Measurements from ENCODE around the gene PSENEN.
A peak's percentile ranks its signal among the peaks of the same experiment; 100 is the strongest.
"Not testable (repeated sequence)": the region's sequence is repeated elsewhere in the genome, so short reads cannot be mapped to it uniquely, and the experiment has no call there.

PSENEN gene

DNA sequence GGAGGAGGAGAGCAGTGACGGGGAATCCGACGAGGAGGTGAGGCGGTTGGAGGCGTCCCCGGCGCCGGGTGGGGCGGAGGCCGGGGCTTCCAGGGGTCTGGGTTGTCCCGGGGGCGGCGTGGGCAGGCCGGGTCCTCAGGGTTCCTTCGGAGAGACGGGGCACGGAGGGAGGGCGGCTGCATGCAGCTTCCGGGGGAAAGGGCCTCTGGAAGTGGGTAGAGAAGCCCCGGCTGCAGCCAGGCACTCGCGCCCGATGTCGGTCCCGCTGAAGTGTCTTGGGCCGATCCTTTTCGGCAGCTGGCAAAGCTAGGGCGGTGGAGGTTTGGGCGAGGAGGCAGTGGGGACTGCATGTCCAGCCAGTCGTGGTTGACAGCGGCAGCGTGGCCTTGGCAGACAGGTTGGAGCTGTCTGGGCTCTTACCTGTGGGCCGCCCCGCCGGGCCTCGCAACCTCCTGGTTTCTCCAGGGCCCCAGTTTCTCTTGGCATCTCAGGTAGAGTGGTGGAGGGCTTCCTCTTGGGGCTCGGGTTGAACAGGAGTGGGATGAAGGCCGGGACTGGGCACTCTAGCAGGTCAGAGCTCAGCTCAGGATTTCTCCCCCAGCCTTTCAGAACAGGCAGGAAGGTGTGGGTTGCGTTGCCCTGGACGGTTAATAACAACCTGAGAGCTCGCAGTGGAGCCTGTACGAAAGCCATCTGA is 27.0 kb upstream of the PSENEN start:
- DNase-seq (peak; percentile 76), ATAC-seq (peak; percentile 5)

DNA sequence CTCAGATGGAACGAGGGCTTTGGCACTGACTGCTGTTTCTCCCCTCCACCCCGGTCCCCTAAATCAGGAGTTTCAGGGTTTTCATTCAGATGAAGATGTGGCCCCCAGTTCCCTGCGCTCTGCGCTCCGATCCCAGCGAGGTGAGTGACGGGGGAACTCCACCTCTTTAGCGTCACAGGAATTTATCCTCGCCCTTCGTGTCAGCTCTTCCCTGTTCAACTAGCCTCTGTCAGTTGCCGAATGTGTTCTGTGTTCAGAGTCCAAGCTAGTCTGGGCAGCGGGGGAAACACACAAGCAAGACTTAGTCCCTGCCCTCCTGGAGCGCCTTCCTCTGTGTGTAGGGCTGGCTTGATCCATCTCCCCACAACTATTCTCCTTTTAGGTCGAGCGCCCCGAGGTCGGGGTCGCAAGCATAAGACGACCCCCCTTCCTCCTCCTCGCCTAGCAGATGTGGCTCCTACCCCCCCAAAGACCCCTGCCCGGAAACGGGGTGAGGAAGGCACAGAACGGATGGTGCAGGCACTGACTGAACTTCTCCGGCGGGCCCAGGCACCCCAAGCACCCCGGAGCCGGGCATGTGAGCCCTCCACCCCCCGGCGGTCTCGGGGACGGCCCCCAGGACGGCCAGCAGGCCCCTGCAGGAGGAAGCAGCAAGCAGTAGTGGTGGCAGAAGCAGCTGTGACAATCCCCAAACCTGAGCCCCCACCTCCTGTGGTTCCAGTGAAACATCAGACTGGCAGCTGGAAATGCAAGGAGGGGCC is 25.9 kb upstream of the PSENEN start:
- no peak for ATAC-seq
- no peak for DNase-seq

DNA sequence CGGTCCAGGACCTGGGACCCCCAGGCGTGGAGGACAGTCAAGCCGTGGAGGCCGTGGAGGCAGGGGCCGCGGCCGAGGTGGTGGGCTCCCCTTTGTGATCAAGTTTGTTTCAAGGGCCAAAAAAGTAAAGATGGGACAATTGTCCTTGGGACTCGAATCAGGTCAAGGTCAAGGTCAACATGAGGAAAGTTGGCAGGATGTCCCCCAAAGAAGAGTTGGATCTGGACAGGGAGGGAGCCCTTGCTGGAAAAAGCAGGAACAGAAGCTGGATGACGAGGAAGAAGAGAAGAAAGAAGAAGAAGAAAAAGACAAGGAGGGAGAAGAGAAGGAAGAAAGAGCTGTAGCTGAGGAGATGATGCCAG is 25.3 kb upstream of the PSENEN start:
- ATAC-seq: no peak

DNA sequence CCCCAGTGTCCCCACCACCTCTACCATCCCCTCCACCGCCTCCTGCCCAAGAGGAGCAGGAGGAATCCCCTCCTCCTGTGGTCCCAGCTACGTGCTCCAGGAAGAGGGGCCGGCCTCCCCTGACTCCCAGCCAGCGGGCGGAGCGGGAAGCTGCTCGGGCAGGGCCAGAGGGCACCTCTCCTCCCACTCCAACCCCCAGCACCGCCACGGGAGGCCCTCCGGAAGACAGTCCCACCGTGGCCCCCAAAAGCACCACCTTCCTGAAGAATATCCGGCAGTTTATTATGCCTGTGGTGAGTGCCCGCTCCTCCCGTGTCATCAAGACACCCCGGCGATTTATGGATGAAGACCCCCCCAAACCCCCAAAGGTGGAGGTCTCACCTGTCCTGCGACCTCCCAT is 24.8 kb upstream of the PSENEN start:
- no peak for DNase-seq

More for the DNA sequence above, 25.3 kb upstream of the PSENEN start:
- no peak for DNase-seq

GRCh38 chr19:35721374-35721773 is 24.1 kb upstream of the PSENEN start:
- ATAC-seq: no peak
- no peak for DNase-seq

More for the DNA sequence above, 24.8 kb upstream of the PSENEN start:
- no peak for ATAC-seq

GRCh38 chr19:35722461-35722860 is 23.0 kb upstream of the PSENEN start:
- DNase-seq: no peak
- no peak for ATAC-seq

DNA sequence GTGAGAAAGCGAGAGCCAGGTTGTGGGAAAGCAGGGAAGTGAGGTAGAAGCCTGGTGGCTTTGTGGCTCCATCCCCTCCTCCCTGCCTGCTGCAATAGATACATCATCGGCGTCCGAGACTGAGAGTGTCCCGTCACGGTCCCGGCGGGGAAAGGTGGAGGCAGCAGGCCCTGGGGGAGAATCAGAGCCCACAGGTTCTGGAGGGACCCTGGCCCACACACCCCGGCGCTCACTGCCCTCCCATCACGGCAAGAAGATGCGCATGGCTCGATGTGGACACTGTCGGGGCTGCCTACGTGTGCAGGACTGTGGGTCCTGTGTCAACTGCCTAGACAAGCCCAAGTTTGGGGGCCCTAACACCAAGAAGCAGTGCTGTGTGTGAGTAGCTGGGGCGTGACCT is 22.6 kb upstream of the PSENEN start:
- ATAC-seq: no peak
- no peak for DNase-seq

- no peak for DNase-seq
- ATAC-seq: no peak
Measured at GRCh38 chr19:35723671-35724070, 21.8 kb upstream of the PSENEN start.

DNA sequence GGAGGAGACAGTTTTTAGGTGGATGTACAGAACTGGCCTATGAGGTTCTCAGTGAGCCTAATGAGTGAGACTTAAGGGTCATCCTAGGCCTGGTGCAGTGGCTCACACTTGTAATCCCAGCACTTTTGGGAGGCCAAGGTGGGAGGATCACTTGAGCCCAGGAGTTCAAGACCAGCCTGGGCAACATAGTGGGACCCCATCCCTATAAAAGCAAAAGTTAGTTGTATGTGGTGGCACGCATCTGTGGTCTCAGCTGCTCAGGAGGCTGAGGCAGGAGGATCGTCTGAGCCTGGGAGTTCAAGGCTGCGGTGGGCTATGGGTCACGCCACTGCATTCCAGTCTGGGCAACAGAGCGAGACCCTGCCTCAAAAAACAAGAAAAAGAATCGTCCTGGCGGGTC is 21.3 kb upstream of the PSENEN start:
- DNase-seq, ATAC-seq: not testable (repeated sequence)

GRCh38 chr19:35724560-35724959 is 20.9 kb upstream of the PSENEN start:
- no peak for ATAC-seq
- no peak for DNase-seq

- ATAC-seq: no peak
- DNase-seq: no peak
Measured at GRCh38 chr19:35725216-35725861, 20.1 kb upstream of the PSENEN start.

DNA sequence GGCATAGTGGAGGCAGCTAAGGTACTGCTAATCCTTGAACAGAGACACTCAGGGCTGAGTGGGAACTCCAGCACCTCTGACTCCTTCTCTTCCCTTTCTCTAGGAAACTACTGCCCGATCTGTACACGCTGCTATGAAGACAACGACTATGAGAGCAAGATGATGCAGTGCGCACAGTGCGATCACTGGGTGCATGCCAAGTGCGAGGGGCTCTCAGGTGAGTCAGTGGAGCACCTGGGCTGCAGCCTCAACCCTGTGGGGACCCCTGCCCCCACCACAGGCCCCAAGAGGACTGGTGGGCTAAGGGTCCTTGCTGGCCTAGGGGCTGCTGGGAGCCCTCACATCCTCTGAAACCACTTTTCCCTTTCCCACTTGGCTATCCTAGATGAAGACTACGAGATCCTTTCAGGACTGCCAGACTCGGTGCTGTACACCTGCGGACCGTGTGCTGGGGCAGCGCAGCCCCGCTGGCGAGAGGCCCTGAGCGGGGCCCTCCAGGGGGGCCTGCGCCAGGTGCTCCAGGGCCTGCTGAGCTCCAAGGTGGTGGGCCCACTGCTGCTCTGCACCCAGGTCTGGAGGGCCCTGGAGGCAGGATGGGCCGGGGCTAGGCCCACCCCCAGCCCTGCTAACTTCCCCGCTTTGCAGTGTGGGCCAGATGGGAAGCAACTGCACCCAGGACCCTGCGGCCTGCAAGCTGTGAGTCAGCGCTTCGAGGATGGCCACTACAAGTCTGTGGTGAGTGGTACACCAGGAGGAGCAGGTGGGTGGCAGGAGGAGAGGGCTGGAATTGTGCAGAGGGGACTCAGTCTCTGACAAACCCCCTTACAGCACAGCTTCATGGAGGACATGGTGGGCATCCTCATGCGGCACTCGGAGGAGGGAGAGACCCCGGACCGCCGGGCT is 18.1 kb upstream of the PSENEN start:
- ATAC-seq (no peak), DNase-seq (no peak)

DNA sequence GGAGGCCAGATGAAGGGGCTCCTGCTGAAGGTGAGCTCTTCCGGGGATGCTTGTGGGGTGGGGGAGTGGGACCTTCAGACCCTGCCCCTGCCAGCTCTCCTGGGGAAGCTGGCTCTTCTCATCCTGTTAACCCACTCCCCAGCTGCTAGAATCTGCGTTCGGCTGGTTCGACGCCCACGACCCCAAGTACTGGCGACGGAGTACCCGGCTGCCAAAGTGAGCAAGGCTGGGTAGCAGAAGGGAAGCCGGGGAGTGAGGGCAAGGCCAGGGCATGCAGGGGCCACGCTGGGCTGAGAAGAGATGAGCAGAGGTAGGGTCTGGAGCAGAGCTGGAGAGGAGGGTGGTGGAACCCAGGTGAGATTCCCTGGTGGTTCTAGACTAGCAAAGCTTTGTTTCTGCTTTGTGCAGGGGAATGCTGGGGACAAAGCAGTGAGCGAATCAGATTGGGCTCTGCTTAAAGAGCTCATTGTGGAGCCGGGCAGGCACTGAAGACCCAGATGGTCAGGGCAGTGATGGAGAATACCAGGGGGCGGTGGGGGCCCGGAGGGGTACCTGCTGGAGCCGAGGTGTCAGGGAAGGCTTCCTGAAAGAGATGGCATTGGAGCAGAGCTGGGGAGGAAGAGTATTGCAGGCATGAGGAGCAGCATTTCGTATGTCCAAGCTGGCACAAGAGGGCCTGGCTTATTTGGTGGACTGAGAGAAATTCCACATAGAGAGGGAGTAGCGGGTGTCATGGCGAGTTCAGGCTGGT is 17.3 kb upstream of the PSENEN start:
- ATAC-seq (no peak), DNase-seq (no peak)

DNA sequence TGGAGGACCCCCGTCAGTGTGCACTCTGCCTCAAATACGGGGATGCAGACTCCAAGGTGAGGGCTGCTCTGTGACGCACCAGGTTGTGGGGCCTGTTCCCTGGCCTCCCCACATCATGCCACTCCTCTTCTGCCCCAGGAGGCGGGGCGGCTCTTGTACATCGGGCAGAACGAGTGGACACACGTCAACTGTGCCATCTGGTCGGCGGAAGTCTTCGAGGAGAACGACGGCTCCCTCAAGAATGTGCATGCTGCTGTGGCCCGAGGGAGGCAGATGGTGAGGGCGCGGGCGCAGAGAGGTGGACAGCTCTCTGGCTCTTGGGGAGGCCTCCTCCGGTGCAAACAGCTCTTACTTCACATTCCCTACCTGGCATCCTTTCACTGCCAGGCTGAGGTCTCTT is 16.4 kb upstream of the PSENEN start:
- no peak for DNase-seq
- ATAC-seq: no peak

GRCh38 chr19:35729763-35730162 is 15.7 kb upstream of the PSENEN start:
- ATAC-seq: no peak
- no peak for DNase-seq

DNA sequence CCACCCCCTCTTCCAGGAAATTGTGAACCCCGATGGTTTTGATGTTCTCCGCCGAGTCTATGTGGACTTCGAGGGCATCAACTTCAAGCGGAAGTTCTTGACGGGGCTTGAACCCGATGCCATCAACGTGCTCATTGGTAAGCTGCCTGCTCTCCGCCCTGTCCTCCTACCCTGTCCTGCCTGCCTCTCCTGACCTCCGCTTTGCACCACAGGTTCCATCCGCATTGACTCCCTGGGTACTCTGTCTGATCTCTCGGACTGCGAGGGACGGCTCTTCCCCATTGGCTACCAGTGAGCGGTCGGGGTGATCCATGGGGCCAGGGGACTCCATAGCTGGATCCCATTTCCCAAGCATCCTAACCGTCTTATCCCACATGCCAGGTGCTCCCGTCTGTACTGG is 15.1 kb upstream of the PSENEN start:
- DNase-seq: no peak
- ATAC-seq: no peak

GRCh38 chr19:35731353-35731752 is 14.1 kb upstream of the PSENEN start:
- no peak for DNase-seq
- no peak for ATAC-seq

GRCh38 chr19:35731779-35732405 is 13.6 kb upstream of the PSENEN start:
- ATAC-seq: no peak
- DNase-seq: no peak

GRCh38 chr19:35732540-35733179 is 12.8 kb upstream of the PSENEN start:
- no peak for ATAC-seq
- DNase-seq: no peak
